HG02943 (cell line): ENCODE measurements around the gene NUAK1.
"Not testable (repeated sequence)": the region's sequence is repeated elsewhere in the genome, so short reads cannot be mapped to it uniquely, and the experiment has no call there.

Experiments
- ATAC-seq: cut with Tn5 transposase; IDR thresholded peaks from one replicate; pipeline ENCODE4 v1.9.1; 2021; ENCODE audit warnings: mild to moderate bottlenecking, low read depth, moderate library complexity; ENCODE audit not compliant: unreplicated experiment

The NUAK1 gene

DNA sequence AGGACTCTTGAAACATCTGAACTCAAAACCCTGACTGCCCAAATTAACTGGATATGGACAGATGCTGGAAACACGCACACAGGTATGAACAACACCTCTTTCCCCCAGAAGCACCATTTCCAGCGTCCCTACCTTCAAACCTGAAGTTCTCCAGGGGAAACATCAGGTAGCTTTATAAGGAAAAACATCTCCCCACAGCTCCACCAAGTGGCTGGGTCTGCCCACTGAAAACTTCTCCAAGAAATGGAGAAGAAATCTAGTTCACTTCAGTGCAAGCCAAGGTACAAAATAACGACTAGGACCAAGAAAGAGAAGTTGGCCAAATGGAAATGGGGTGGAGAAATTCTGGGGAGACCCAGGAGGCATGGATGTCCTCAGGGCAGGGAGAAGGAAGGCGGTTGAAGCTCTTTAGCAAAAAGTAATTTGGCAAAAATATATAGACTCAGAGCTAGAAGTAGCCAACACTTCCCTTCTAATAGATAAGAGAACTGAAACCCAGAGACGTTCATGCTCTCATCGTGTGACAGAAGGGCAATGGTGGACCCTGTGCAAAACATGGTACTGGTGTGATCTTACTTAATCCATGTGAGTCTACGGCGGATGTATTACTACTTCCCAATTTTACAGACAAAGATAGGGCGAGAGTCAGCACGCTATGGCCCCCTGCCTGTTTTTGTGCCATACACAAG, 10.5 kb upstream of the NUAK1 start:
- ATAC-seq: no peak

DNA sequence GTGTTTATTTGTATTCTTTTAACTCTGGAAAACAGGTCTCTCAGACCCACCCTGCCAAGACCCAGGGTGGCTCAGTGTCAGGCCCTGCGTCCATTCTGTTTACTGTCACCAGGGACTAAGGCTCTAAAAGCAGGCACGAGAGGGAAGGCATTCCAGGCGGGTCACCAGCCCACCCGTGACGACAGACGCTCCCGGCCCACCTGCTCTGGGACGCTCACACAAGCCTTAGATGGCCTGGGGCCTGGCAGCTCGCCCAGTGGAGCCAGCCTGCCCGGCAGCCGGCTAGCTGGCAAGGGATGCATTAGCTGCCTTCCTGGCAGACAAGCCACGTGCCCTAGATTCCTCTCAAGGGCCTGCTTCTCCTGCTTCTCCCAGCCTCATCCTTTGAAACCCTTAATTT, 9.2 kb upstream of the NUAK1 start:
- no peak for ATAC-seq

- no peak for ATAC-seq
Measured at GRCh38 chr12:106146987-106147386, 8.2 kb upstream of the NUAK1 start.

DNA sequence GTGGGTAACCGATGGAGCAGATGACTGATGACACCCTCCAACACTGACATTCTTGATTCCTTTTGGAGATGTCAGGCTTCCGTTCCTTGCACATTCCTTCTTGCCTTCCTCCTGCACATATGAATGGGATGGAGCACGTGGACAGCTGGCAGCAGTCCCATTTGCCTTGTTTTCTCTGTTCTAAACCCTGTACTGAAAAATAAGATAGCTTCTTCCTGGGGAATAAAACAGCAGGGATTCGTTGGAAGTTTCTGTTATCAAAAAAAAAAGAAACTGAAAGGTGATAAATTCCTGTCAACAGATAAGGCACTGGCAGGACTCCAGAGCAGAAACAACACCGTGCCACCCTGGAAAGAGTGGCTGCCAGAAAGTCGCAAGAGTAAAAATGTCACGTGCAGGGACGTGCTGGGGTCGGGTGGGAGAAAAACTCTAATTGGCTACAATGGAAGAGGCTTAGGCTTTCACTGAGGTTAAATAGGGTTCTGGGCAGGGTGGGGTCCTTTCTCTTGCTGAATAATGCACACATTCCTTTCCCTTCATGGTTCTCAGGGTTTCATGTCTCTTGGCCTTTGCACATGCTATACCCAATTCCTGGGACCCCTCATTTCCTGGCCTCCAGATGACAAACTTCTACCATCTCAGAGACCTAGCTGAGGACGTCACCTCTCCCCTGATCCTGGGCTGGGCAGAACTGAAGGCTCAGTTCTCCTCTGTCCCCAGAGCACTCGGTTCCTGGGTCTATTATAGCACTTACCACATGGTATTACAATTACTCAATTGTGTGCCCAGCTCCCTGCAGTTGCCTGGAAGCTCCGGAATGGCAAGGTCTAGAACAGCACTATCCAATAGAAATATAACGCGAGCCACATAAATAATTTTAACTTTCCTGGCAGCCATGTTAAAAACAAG, 7.0 kb upstream of the NUAK1 start:
- ATAC-seq: no peak

DNA sequence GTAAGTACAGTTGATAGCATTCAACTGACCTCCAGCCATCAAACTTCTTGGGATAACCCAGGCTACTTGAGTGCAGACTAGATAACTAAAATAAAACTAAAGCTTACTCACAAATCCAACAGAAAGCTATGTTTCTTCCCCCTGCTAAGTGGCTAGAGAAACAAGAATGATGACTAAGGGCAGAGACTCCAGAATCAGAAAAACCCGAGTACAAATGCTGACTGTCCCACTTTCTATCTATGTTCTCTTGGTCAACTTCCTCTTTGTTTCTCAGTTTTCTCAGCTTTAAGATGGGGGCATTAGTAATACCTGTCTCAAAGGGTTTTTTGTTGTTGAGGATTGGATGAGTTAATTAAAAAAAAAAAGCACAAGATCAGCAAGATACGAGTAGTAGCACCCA, 6.1 kb upstream of the NUAK1 start:
- ATAC-seq: no peak

DNA sequence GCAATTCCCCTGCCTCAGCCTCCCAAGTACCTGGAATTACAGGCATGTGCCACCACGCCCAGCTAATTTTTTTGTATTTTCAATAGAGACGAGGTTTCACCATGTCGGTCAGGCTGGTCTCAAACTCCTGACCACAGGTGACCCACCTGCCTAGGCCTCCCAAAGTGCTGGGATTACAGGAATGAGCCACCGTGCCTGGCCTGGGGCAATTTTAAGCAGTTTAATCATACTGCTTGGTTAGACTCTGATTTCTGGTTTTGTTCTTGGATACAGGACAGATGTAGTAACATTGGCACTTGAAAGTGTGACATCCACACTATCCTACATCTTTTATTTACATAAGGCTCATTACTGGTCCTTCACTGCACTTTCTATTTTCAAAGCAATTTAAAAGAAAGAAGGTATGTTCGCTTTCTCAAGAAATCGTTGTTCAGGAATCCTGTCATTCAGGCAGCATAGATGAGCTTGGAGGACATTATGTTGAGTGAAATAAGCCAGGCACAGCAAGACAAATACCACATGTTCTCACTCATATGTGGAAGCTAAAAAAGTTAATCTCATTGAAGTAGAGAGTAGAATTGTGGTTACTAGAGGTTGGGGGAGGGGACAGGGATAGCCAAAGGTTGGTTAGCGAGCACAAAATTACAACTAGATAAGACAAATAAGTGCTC, 4.0 kb upstream of the NUAK1 start:
- no peak for ATAC-seq

GRCh38 chr12:106141920-106142319, 3.2 kb upstream of the NUAK1 start:
- not testable (repeated sequence) for ATAC-seq

- no peak for ATAC-seq
Measured at GRCh38 chr12:106141452-106141851, 2.7 kb upstream of the NUAK1 start.

GRCh38 chr12:106141003-106141402, 2.2 kb upstream of the NUAK1 start:
- no peak for ATAC-seq

- ATAC-seq: no peak
Measured at GRCh38 chr12:106140223-106140986, 1.7 kb upstream of the NUAK1 start.

DNA sequence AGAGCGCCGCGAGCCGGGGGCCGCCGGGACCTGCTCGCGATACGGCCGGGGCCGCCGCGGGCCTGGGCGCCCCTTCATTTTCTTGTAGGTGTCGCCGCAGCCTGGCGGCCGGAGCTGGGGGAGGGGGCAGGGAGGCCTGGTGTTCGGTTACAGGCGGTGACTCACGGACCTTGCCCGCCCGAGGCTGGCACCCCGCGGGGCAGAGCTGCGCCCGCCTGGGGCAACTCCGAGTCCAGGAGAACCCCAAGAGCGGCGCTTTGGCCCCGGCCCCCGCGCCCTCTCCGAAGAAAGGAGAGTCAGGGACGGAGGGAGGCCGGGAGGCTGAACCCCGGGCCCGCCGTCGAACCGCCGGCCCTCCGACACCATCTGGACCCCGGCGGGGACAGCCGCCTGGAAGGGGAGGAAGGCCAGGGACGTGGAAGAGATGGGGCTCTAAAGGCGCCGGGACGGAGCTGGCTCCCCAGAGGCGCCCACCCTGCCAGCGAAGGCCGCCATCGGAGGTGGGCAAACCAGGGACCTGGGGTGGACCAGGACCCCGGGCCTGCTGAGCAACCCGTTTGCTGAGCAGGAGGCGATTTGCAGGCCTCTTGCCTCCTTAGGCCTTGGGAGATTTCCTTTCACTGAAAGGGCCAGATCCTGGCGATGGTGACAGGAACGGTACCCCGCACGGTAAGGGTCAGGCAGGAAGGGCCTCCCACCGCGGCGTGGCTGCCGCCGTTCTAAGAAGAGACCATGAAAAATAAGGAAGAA, 843 bp upstream of the NUAK1 start:
- ATAC-seq: no peak

- ATAC-seq: no peak
Measured at GRCh38 chr12:106138357-106138632, 459 bp downstream of the NUAK1 start.

- ATAC-seq: no peak
Measured at GRCh38 chr12:106137530-106138356, 1.0 kb downstream of the NUAK1 start.

DNA sequence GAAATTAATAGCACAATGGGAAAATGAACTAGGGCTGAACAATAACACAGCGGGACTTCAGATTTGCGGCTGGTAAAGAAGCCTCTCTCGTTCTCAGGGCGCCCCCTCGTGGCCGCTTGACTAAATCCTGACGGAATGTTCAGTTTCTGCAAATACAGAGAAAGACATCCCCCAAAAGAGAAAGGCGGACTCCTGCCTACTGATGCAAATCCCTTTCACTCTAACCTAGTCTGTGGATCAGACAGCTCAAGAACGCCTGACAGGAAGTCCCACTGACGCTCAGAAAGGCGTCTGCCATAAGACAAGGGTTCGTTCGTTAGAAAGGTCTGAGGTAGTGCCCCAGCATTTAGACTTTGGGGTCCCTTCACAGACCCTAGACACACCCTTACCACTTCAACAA, 2.5 kb downstream of the NUAK1 start:
- ATAC-seq: no peak

- no peak for ATAC-seq
Measured at GRCh38 chr12:106135781-106136180, 3.0 kb downstream of the NUAK1 start.

GRCh38 chr12:106135075-106135474, 3.7 kb downstream of the NUAK1 start:
- ATAC-seq: no peak

GRCh38 chr12:106134294-106134949, 4.3 kb downstream of the NUAK1 start:
- ATAC-seq: no peak

DNA sequence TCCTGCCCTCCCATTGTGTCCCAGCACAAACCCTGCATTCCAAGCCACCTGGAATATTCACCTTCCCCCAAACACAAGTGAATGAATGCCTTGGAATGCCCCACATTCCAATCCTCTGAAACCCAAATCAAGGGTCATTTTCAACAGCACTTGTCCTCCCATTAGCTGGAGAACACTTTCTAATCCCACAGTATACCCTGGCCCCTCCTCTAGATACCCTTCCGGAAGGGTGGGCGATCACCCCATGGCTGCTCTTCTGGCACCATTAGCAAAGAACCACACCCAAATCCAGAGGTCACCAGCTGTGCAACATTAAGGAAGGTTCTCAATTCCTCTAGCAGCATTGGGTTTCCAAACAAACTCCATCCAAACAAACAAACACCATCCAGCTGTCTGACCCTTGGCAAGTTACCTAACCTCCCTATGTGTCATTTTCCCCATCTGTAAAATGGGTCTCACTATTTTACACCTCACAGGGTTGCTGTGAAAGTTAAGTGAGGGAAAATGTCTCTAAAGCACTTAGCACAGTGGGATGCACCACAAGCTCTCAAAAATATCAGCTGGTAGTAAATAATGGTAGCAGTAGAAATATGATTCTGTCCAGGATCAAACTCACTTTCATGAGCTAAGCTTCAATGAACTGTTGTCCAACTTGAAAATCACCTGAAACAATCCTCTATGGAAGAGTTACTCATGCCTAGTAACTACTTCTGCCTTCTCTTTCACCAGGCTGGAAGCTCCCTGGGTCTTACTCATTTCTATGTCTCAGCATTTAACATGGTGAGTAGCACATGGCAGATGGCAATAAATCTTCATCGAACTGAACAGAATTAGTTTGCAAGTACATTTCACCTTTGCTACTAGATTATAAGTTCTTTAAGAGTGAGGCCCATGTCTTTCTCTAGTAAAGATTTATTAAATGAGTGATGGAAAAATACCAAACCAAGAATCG, 5.3 kb downstream of the NUAK1 start:
- no peak for ATAC-seq
